GM23338 (cell line): ENCODE data around the gene CNTN1.

Experiments
- CTCF ChIP-seq, 2 experiments: fragments of 200-600 bp in 1 of 2; sonication (generic) in 1 of 2; conservative IDR thresholded peaks; 2 replicates each; pipeline versions ENCODE4 v1.5.1 to v1.6.1; 2016 to 2017; ENCODE audit warnings: antibody characterized with exemption in 2 of 2, low read depth in 2 of 2, mild to moderate bottlenecking in 2 of 2, moderate library complexity in 1 of 2
- ETS1 ChIP-seq: IDR thresholded peaks from 2 replicates; pipeline ENCODE4 v1.6.1; 2016; ENCODE audit warnings: antibody characterized with exemption
- EZH2 ChIP-seq: fragments of 200-600 bp; sonication (generic); IDR thresholded peaks from one replicate; pipeline ENCODE4 v1.8.0; 2017; ENCODE audit warnings: antibody characterized with exemption, mild to moderate bottlenecking, low read depth; ENCODE audit not compliant: unreplicated experiment
- EZH2phosphoT487 ChIP-seq: fragments of 200-600 bp; sonication (generic); IDR thresholded peaks from one replicate; pipeline ENCODE4 v1.8.1; 2018; ENCODE audit warnings: antibody characterized with exemption; ENCODE audit not compliant: unreplicated experiment
- JUNB ChIP-seq: IDR thresholded peaks from one replicate; pipeline ENCODE4 v1.6.1; 2016; ENCODE audit warnings: antibody characterized with exemption; ENCODE audit not compliant: unreplicated experiment
- POLR2AphosphoS5 ChIP-seq: IDR thresholded peaks from 2 replicates; pipeline ENCODE4 v1.6.1; 2016; ENCODE audit warnings: antibody characterized with exemption, low read depth
- STAT1 ChIP-seq: IDR thresholded peaks from one replicate; pipeline ENCODE4 v1.6.1; 2016; ENCODE audit warnings: antibody characterized with exemption; ENCODE audit not compliant: unreplicated experiment
- TF ChIP-seq, protein P1 (sequence below): IDR thresholded peaks from one replicate; pipeline ENCODE4 v1.6.1; 2018; ENCODE audit warnings: antibody characterized with exemption; ENCODE audit not compliant: unreplicated experiment
- TF ChIP-seq, protein P2 (sequence below): fragments of 250-450 bp; sonication (Bioruptor Pico); IDR thresholded peaks from 2 replicates; pipeline ENCODE4 v1.5.0; 2020; ENCODE audit warnings: mild to moderate bottlenecking, moderate library complexity

- peak in 1 of 2 experiments; percentile 30; a peak in 2 of 4 replicates for TF ChIP-seq CTCF (conservative IDR thresholded peaks at IDR 0.05; ENCODE audit: low read depth in 2 of 2)
- TF ChIP-seq POLR2AphosphoS5, result no peak
- no peak for TF ChIP-seq STAT1
- no peak for TF ChIP-seq JUNB
- no peak for TF ChIP-seq ETS1
- TF ChIP-seq EZH2, result no peak
- TF ChIP-seq, protein P1, sequence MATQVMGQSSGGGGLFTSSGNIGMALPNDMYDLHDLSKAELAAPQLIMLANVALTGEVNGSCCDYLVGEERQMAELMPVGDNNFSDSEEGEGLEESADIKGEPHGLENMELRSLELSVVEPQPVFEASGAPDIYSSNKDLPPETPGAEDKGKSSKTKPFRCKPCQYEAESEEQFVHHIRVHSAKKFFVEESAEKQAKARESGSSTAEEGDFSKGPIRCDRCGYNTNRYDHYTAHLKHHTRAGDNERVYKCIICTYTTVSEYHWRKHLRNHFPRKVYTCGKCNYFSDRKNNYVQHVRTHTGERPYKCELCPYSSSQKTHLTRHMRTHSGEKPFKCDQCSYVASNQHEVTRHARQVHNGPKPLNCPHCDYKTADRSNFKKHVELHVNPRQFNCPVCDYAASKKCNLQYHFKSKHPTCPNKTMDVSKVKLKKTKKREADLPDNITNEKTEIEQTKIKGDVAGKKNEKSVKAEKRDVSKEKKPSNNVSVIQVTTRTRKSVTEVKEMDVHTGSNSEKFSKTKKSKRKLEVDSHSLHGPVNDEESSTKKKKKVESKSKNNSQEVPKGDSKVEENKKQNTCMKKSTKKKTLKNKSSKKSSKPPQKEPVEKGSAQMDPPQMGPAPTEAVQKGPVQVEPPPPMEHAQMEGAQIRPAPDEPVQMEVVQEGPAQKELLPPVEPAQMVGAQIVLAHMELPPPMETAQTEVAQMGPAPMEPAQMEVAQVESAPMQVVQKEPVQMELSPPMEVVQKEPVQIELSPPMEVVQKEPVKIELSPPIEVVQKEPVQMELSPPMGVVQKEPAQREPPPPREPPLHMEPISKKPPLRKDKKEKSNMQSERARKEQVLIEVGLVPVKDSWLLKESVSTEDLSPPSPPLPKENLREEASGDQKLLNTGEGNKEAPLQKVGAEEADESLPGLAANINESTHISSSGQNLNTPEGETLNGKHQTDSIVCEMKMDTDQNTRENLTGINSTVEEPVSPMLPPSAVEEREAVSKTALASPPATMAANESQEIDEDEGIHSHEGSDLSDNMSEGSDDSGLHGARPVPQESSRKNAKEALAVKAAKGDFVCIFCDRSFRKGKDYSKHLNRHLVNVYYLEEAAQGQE, result no peak
- no peak for TF ChIP-seq EZH2phosphoT487
- TF ChIP-seq, protein P2, sequence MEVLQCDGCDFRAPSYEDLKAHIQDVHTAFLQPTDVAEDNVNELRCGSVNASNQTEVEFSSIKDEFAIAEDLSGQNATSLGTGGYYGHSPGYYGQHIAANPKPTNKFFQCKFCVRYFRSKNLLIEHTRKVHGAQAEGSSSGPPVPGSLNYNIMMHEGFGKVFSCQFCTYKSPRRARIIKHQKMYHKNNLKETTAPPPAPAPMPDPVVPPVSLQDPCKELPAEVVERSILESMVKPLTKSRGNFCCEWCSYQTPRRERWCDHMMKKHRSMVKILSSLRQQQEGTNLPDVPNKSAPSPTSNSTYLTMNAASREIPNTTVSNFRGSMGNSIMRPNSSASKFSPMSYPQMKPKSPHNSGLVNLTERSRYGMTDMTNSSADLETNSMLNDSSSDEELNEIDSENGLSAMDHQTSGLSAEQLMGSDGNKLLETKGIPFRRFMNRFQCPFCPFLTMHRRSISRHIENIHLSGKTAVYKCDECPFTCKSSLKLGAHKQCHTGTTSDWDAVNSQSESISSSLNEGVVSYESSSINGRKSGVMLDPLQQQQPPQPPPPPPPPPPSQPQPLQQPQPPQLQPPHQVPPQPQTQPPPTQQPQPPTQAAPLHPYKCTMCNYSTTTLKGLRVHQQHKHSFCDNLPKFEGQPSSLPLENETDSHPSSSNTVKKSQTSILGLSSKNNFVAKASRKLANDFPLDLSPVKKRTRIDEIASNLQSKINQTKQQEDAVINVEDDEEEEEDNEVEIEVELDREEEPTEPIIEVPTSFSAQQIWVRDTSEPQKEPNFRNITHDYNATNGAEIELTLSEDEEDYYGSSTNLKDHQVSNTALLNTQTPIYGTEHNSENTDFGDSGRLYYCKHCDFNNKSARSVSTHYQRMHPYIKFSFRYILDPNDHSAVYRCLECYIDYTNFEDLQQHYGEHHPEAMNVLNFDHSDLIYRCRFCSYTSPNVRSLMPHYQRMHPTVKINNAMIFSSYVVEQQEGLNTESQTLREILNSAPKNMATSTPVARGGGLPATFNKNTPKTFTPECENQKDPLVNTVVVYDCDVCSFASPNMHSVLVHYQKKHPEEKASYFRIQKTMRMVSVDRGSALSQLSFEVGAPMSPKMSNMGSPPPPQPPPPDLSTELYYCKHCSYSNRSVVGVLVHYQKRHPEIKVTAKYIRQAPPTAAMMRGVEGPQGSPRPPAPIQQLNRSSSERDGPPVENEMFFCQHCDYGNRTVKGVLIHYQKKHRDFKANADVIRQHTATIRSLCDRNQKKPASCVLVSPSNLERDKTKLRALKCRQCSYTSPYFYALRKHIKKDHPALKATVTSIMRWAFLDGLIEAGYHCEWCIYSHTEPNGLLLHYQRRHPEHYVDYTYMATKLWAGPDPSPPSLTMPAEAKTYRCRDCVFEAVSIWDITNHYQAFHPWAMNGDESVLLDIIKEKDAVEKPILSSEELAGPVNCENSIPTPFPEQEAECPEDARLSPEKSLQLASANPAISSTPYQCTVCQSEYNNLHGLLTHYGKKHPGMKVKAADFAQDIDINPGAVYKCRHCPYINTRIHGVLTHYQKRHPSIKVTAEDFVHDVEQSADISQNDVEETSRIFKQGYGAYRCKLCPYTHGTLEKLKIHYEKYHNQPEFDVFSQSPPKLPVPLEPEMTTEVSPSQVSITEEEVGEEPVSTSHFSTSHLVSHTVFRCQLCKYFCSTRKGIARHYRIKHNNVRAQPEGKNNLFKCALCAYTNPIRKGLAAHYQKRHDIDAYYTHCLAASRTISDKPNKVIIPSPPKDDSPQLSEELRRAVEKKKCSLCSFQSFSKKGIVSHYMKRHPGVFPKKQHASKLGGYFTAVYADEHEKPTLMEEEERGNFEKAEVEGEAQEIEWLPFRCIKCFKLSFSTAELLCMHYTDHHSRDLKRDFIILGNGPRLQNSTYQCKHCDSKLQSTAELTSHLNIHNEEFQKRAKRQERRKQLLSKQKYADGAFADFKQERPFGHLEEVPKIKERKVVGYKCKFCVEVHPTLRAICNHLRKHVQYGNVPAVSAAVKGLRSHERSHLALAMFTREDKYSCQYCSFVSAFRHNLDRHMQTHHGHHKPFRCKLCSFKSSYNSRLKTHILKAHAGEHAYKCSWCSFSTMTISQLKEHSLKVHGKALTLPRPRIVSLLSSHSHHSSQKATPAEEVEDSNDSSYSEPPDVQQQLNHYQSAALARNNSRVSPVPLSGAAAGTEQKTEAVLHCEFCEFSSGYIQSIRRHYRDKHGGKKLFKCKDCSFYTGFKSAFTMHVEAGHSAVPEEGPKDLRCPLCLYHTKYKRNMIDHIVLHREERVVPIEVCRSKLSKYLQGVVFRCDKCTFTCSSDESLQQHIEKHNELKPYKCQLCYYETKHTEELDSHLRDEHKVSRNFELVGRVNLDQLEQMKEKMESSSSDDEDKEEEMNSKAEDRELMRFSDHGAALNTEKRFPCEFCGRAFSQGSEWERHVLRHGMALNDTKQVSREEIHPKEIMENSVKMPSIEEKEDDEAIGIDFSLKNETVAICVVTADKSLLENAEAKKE (CRISPR knock-in tag), result no peak
These were observed 24.1 kb upstream of the CNTN1 start for GRCh38 chr12:40668099-40668529.
